DOHH2 (cell line): ENCODE measurements around the gene CDK13.

ENCODE experiments used
- H3F3A ChIP-seq: fragments of 200-600 bp; sonication (generic), shearing (Covaris generic); 2 replicates; pipeline ENCODE4 v1.6.0; 2016; ENCODE audit warnings: antibody characterized with exemption, mild to moderate bottlenecking; ENCODE audit not compliant: control insufficient read depth, insufficient read depth
- H3K27ac ChIP-seq: fragments of 200-600 bp; sonication (generic); 2 replicates; pipeline ENCODE4 v1.5.1; 2014; ENCODE audit warnings: low read depth, mild to moderate bottlenecking, low read length, moderate library complexity
- H3K27me3 ChIP-seq: fragments of 200-600 bp; sonication (generic); 2 replicates; pipeline ENCODE4 v1.6.1; 2014; ENCODE audit warnings: mild to moderate bottlenecking, low read length, mixed read lengths; ENCODE audit not compliant: control insufficient read depth
- H3K36me3 ChIP-seq: fragments of 200-600 bp; sonication (generic); 2 replicates; pipeline ENCODE4 v1.6.1; 2014; ENCODE audit warnings: mild to moderate bottlenecking, low read length, moderate library complexity, mixed read lengths; ENCODE audit not compliant: control insufficient read depth
- H3K4me1 ChIP-seq: fragments of 200-600 bp; sonication (generic); 2 replicates; pipeline ENCODE4 v1.6.1; 2014; ENCODE audit warnings: mild to moderate bottlenecking, low read length, mixed read lengths; ENCODE audit not compliant: control insufficient read depth
- H3K4me2 ChIP-seq: fragments of 200-600 bp; sonication (generic); 2 replicates; pipeline ENCODE4 v1.6.0; 2014; ENCODE audit warnings: mild to moderate bottlenecking, low read length, moderate library complexity
- H3K4me3 ChIP-seq: fragments of 200-600 bp; sonication (generic); 2 replicates; pipeline ENCODE4 v1.5.1; 2014; ENCODE audit warnings: mild to moderate bottlenecking, low read length, mixed read lengths
- H3K79me2 ChIP-seq: fragments of 200-600 bp; sonication (generic); 2 replicates; pipeline ENCODE4 v1.6.1; 2014; ENCODE audit warnings: mild to moderate bottlenecking, low read length, mixed read lengths; ENCODE audit not compliant: control insufficient read depth
- H3K9me2 ChIP-seq: fragments of 200-600 bp; sonication (generic); replicated peaks from 2 replicates; pipeline ENCODE4 v1.6.1; 2014; ENCODE audit warnings: mild to moderate bottlenecking, low read length, mixed read lengths; ENCODE audit not compliant: control insufficient read depth
- H3K9me3 ChIP-seq: fragments of 200-600 bp; sonication (generic); 2 replicates; pipeline ENCODE4 v1.6.1; 2014; ENCODE audit warnings: antibody characterized with exemption, low read length, mixed read lengths; ENCODE audit not compliant: control insufficient read depth, insufficient read depth
- H4K20me1 ChIP-seq: fragments of 200-600 bp; sonication (generic); 2 replicates; pipeline ENCODE4 v1.6.0; 2014; ENCODE audit warnings: low read depth, mild to moderate bottlenecking, antibody characterized with exemption, low read length, moderate library complexity; ENCODE audit not compliant: control insufficient read depth, insufficient read depth
- EZH2phosphoT487 ChIP-seq: fragments of 200-600 bp; sonication (generic); IDR thresholded peaks from 2 replicates; pipeline ENCODE4 v1.6.1; 2017; ENCODE audit warnings: borderline replicate concordance, mild to moderate bottlenecking, antibody characterized with exemption, low read length, moderate library complexity, mixed read lengths
- TF ChIP-seq, protein P1 (sequence below): fragments of 200-600 bp; sonication (generic); IDR thresholded peaks from one replicate; pipeline ENCODE4 v1.5.1; 2014; ENCODE audit warnings: antibody characterized with exemption, mild to moderate bottlenecking, low read depth, low read length; ENCODE audit not compliant: poor library complexity, severe bottlenecking

The CDK13 gene

DNA sequence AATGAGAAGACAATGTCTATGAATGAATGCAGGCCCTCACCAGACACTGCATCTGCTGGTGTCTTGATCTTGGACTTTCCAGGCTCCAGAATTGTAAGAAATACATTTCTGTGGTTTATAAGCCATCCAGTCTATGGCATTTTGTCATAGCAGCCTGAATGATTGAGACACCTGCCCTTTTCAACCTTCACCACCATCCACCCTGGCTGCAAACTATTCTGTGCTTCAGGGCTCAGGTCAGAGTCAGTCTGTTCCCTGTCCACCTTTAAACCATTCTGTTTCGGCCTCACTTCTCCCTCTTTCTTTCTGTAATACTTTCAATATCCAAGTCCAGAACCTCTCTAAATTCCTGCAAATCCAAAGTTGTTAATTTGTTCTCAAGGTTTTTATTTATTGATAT lies 15.9 kb upstream of the CDK13 start:
- Histone ChIP-seq H3K4me3 (no peak overlapping the region), H3K4me1 (peaks cover 9% of the 10 kb centered on the region), H3K79me2 (no peaks in the 10 kb centered on the region), H3K36me3 (no peaks in the 10 kb centered on the region), H4K20me1 (no peaks in the 10 kb centered on the region), H3K27me3 (no peaks in the 10 kb centered on the region), H3K9me3 (no peaks in the 10 kb centered on the region), H3K4me2 (no peak overlapping the region), H3K9me2 (no peaks in the 10 kb centered on the region), H3F3A (peaks cover 2% of the 10 kb centered on the region), H3K27ac (no peak overlapping the region)
- TF ChIP-seq EZH2phosphoT487, result no peak
- TF ChIP-seq, protein P1, sequence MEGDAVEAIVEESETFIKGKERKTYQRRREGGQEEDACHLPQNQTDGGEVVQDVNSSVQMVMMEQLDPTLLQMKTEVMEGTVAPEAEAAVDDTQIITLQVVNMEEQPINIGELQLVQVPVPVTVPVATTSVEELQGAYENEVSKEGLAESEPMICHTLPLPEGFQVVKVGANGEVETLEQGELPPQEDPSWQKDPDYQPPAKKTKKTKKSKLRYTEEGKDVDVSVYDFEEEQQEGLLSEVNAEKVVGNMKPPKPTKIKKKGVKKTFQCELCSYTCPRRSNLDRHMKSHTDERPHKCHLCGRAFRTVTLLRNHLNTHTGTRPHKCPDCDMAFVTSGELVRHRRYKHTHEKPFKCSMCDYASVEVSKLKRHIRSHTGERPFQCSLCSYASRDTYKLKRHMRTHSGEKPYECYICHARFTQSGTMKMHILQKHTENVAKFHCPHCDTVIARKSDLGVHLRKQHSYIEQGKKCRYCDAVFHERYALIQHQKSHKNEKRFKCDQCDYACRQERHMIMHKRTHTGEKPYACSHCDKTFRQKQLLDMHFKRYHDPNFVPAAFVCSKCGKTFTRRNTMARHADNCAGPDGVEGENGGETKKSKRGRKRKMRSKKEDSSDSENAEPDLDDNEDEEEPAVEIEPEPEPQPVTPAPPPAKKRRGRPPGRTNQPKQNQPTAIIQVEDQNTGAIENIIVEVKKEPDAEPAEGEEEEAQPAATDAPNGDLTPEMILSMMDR, result no peak

DNA sequence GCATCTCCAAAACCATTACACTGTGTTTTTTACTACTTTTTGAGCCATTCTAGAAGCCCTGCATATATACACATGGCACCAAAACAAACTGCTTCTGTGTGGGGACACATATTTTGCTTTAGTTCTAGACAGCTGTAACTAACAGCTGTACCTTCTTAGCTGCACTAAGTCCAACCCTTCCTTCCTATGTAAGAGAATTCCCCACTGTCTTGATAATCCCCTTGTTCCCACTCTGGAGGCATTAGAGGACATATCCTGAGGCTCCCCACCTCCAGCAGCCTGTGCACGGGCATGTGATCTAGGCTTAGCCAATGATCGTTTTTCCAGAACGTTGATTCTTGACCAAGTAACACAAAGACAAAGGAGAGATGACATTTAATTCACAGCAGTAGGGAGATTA lies 13.3 kb upstream of the CDK13 start:
- Histone ChIP-seq H3K27ac (no peak overlapping the region), H3K27me3 (no peaks in the 10 kb centered on the region), H3K36me3 (no peaks in the 10 kb centered on the region), H4K20me1 (no peaks in the 10 kb centered on the region), H3K4me1 (peaks cover 29% of the 10 kb centered on the region), H3K9me3 (no peaks in the 10 kb centered on the region), H3K79me2 (no peaks in the 10 kb centered on the region), H3F3A (peaks cover 13% of the 10 kb centered on the region), H3K4me2 (no peak overlapping the region), H3K9me2 (no peaks in the 10 kb centered on the region), H3K4me3 (no peak overlapping the region)
- no peak for TF ChIP-seq EZH2phosphoT487
- TF ChIP-seq, protein P1, result no peak

DNA sequence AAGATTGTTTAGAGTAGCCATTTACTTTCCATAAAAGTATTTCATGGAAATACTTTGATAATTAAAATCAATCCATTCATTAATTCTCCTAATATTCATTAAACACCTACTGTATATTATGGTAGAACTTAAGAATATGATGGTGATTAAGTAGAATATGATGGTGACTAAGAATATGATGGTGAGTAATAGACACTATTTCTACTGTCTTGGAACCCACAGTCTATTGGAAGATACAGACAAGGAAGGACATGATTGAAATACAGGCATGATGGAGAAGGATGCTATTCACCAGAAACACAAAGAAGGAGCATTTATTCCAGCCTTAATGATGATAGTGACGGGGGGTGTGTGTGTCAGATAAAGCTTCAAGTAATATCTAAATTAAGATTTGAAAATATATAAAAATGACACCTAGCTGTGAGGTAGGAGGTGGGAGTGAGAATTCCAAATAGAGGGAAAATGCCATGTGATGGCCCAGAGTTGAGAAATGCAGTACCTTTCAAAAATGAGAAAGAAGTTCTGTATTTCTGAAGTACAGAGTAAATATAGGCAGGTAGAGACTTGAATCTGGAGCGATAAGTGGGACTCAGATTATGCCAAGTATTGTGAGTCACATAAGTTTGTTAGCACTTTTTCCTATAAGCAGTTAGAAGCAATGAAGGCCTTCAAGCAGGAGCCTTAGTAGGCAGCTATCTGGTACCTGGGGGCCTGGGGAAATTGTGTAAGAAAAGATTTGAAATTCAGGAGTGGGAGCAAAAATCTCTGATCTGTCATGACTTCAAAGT lies 12.5 kb upstream of the CDK13 start:
- peaks cover 13% of the 10 kb centered on the region for H3F3A ChIP-seq
- H3K4me1 ChIP-seq, result peaks cover 29% of the 10 kb centered on the region
- no peaks in the 10 kb centered on the region for H3K9me3 ChIP-seq
- no peaks in the 10 kb centered on the region for H3K27me3 ChIP-seq
- H3K4me3 ChIP-seq, result no peak overlapping the region
- no peaks in the 10 kb centered on the region for H3K79me2 ChIP-seq
- no peak overlapping the region for H3K4me2 ChIP-seq
- no peaks in the 10 kb centered on the region for H3K36me3 ChIP-seq
- no peaks in the 10 kb centered on the region for H3K9me2 ChIP-seq
- H3K27ac ChIP-seq, result no peak overlapping the region
- H4K20me1 ChIP-seq, result no peaks in the 10 kb centered on the region
- TF ChIP-seq EZH2phosphoT487, result no peak
- TF ChIP-seq, protein P1, result no peak
